ENCODE data around the gene ARTN. TPM values are rescaled to one million over a fixed set of nuclear protein-coding genes. Genes with fewer than 3 reads are reported as not detected.

Gene ARTN
- total and polyA plus RNA-seq, 9 of the 15 experiments (the other 6 are each of a cell fraction or from before 2014, with no cell fraction given), result 0.06 to 0.38 TPM; not detected in 7

GRCh38 chr1:43946236-43947060 lies 12.8 kb downstream of the ARTN start, which contains the start of gene IPO13 (continued):
- TF ChIP-seq, protein P1, sequence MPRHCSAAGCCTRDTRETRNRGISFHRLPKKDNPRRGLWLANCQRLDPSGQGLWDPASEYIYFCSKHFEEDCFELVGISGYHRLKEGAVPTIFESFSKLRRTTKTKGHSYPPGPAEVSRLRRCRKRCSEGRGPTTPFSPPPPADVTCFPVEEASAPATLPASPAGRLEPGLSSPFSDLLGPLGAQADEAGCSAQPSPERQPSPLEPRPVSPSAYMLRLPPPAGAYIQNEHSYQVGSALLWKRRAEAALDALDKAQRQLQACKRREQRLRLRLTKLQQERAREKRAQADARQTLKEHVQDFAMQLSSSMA (CRISPR knock-in tag; IDR thresholded peaks at IDR 0.05), result no peak
- TF ChIP-seq CCNT2 (IDR thresholded peaks at IDR 0.05; ENCODE audit: borderline replicate concordance, extremely low read depth, insufficient read length, low read depth, low read length), result peak; percentile 57
- TF ChIP-seq SAFB (IDR thresholded peaks at IDR 0.05; ENCODE audit: borderline replicate concordance, low read depth, low read length), result no peak
- no peak for TF ChIP-seq SAFB2 (IDR thresholded peaks at IDR 0.05; ENCODE audit: borderline replicate concordance, low read depth, low read length, severe bottlenecking)
- no peak for TF ChIP-seq ZBTB5 (IDR thresholded peaks at IDR 0.05)
- peak; percentile 95 for TF ChIP-seq GABPB1 (CRISPR knock-in tag; IDR thresholded peaks at IDR 0.05)
- TF ChIP-seq TRIM25 (IDR thresholded peaks at IDR 0.05; ENCODE audit: borderline replicate concordance), result no peak
- TF ChIP-seq, protein P2, sequence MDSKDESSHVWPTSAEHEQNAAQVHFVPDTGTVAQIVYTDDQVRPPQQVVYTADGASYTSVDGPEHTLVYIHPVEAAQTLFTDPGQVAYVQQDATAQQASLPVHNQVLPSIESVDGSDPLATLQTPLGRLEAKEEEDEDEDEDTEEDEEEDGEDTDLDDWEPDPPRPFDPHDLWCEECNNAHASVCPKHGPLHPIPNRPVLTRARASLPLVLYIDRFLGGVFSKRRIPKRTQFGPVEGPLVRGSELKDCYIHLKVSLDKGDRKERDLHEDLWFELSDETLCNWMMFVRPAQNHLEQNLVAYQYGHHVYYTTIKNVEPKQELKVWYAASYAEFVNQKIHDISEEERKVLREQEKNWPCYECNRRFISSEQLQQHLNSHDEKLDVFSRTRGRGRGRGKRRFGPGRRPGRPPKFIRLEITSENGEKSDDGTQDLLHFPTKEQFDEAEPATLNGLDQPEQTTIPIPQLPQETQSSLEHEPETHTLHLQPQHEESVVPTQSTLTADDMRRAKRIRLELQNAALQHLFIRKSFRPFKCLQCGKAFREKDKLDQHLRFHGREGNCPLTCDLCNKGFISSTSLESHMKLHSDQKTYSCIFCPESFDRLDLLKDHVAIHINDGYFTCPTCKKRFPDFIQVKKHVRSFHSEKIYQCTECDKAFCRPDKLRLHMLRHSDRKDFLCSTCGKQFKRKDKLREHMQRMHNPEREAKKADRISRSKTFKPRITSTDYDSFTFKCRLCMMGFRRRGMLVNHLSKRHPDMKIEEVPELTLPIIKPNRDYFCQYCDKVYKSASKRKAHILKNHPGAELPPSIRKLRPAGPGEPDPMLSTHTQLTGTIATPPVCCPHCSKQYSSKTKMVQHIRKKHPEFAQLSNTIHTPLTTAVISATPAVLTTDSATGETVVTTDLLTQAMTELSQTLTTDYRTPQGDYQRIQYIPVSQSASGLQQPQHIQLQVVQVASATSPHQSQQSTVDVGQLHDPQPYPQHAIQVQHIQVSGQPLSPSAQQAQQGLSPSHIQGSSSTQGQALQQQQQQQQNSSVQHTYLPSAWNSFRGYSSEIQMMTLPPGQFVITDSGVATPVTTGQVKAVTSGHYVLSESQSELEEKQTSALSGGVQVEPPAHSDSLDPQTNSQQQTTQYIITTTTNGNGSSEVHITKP (IDR thresholded peaks at IDR 0.05; ENCODE audit: partially characterized antibody), result peak; percentile 27
- TF ChIP-seq, protein P3, sequence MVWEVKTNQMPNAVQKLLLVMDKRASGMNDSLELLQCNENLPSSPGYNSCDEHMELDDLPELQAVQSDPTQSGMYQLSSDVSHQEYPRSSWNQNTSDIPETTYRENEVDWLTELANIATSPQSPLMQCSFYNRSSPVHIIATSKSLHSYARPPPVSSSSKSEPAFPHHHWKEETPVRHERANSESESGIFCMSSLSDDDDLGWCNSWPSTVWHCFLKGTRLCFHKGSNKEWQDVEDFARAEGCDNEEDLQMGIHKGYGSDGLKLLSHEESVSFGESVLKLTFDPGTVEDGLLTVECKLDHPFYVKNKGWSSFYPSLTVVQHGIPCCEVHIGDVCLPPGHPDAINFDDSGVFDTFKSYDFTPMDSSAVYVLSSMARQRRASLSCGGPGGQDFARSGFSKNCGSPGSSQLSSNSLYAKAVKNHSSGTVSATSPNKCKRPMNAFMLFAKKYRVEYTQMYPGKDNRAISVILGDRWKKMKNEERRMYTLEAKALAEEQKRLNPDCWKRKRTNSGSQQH (CRISPR knock-in tag; IDR thresholded peaks at IDR 0.05), result peak; percentile 62; the same call in 1 of the 2 replicates
- TF ChIP-seq ZZZ3 (IDR thresholded peaks at IDR 0.05), result no peak
- TF ChIP-seq EP400 (IDR thresholded peaks at IDR 0.05), result peak; percentile 91
- peak; percentile 77 to 80 for TF ChIP-seq NRF1 (conservative IDR thresholded peaks at IDR 0.05 in 1 of 2, IDR thresholded peaks at IDR 0.05 in 1 of 2)
- TF ChIP-seq, protein P4, sequence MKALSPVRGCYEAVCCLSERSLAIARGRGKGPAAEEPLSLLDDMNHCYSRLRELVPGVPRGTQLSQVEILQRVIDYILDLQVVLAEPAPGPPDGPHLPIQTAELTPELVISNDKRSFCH (CRISPR knock-in tag; IDR thresholded peaks at IDR 0.05), result no peak
- TF ChIP-seq, protein P4 (tag; IDR thresholded peaks at IDR 0.05), result peak; percentile 92
- peak; percentile 64; the same call in 1 of the 2 replicates for TF ChIP-seq ZNF668 (CRISPR knock-in tag; IDR thresholded peaks at IDR 0.05)
- TF ChIP-seq TAF7 (tag; IDR thresholded peaks at IDR 0.05), result peak; percentile 28; the same call in 1 of the 2 replicates

Measured in K562 (cell line).